ENCODE results near the gene AAMP.

The AAMP gene

GRCh38 chr2:218285604-218286003 is 15.7 kb upstream of the AAMP start:
- no peaks in the 10 kb centered on the region for H3K9me3 ChIP-seq (ENCODE audit: control insufficient read depth in 2 of 2, low read length in 2 of 2)
- H3K27ac ChIP-seq (ENCODE audit: low read depth in 2 of 2, low read length in 2 of 2), result peak overlapping the region; percentile 98
- peak overlapping the region; percentile 82 to 87 for H3K9ac ChIP-seq (ENCODE audit: low read depth in 1 of 2, low read length in 2 of 2)
- H3K36me3 ChIP-seq (ENCODE audit: control insufficient read depth in 2 of 2, insufficient read depth in 2 of 2, low read length in 2 of 2), result peaks cover 16 to 20% of the 10 kb centered on the region in 2 donors
- H3K4me1 ChIP-seq (ENCODE audit: control insufficient read depth in 2 of 2, insufficient read depth in 2 of 2, low read length in 2 of 2), result peaks cover 63 to 69% of the 10 kb centered on the region in 2 donors
- H3K27me3 ChIP-seq (ENCODE audit: control insufficient read depth in 2 of 2, insufficient read depth in 2 of 2, low read length in 2 of 2), result no peaks in the 10 kb centered on the region
- peak overlapping the region; percentile 17 to 72 for H3K4me3 ChIP-seq (ENCODE audit: low read length in 2 of 2)

- Histone ChIP-seq H3K4me3 (ENCODE audit: low read length in 2 of 2) (peak overlapping the region in 1 of 2 donors; percentile 28), H3K27ac (ENCODE audit: low read depth in 2 of 2, low read length in 2 of 2) (peak overlapping the region; percentile 50 to 76), H3K27me3 (ENCODE audit: control insufficient read depth in 2 of 2, insufficient read depth in 2 of 2, low read length in 2 of 2) (no peaks in the 10 kb centered on the region), H3K36me3 (ENCODE audit: control insufficient read depth in 2 of 2, insufficient read depth in 2 of 2, low read length in 2 of 2) (peaks cover 29 to 34% of the 10 kb centered on the region in 2 donors), H3K4me1 (ENCODE audit: control insufficient read depth in 2 of 2, insufficient read depth in 2 of 2, low read length in 2 of 2) (peaks cover 52 to 57% of the 10 kb centered on the region in 2 donors), H3K9ac (ENCODE audit: low read depth in 1 of 2, low read length in 2 of 2) (peak overlapping the region; percentile 16 to 34), H3K9me3 (ENCODE audit: control insufficient read depth in 2 of 2, low read length in 2 of 2) (no peaks in the 10 kb centered on the region)
Measured at GRCh38 chr2:218284106-218284811, 14.3 kb upstream of the AAMP start.

GRCh38 chr2:218282173-218282991 is 12.4 kb upstream of the AAMP start:
- no peak overlapping the region for H3K4me3 ChIP-seq (ENCODE audit: low read length in 2 of 2)

GRCh38 chr2:218281449-218281848 is 11.5 kb upstream of the AAMP start:
- Histone ChIP-seq H3K9me3 (ENCODE audit: control insufficient read depth in 2 of 2, low read length in 2 of 2) (no peaks in the 10 kb centered on the region), H3K4me1 (ENCODE audit: control insufficient read depth in 2 of 2, insufficient read depth in 2 of 2, low read length in 2 of 2) (peaks cover 30 to 31% of the 10 kb centered on the region in 2 donors), H3K9ac (ENCODE audit: low read depth in 1 of 2, low read length in 2 of 2) (no peak overlapping the region), H3K36me3 (ENCODE audit: control insufficient read depth in 2 of 2, insufficient read depth in 2 of 2, low read length in 2 of 2) (peaks cover 57 to 62% of the 10 kb centered on the region in 2 donors), H3K4me3 (ENCODE audit: low read length in 2 of 2) (no peak overlapping the region), H3K27me3 (ENCODE audit: control insufficient read depth in 2 of 2, insufficient read depth in 2 of 2, low read length in 2 of 2) (no peaks in the 10 kb centered on the region), H3K27ac (ENCODE audit: low read depth in 2 of 2, low read length in 2 of 2) (peak overlapping the region in 1 of 2 donors; percentile 64)

More at GRCh38 chr2:218282173-218282991, 12.4 kb upstream of the AAMP start:
- peak overlapping the region; percentile 3 to 19 for H3K9ac ChIP-seq (ENCODE audit: low read depth in 1 of 2, low read length in 2 of 2)
- peaks cover 48 to 53% of the 10 kb centered on the region in 2 donors for H3K36me3 ChIP-seq (ENCODE audit: control insufficient read depth in 2 of 2, insufficient read depth in 2 of 2, low read length in 2 of 2)
- peak overlapping the region; percentile 23 to 64 for H3K27ac ChIP-seq (ENCODE audit: low read depth in 2 of 2, low read length in 2 of 2)
- peaks cover 38 to 40% of the 10 kb centered on the region in 2 donors for H3K4me1 ChIP-seq (ENCODE audit: control insufficient read depth in 2 of 2, insufficient read depth in 2 of 2, low read length in 2 of 2)
- no peaks in the 10 kb centered on the region for H3K9me3 ChIP-seq (ENCODE audit: control insufficient read depth in 2 of 2, low read length in 2 of 2)
- H3K27me3 ChIP-seq (ENCODE audit: control insufficient read depth in 2 of 2, insufficient read depth in 2 of 2, low read length in 2 of 2), result no peaks in the 10 kb centered on the region

- Histone ChIP-seq H3K36me3 (ENCODE audit: control insufficient read depth in 2 of 2, insufficient read depth in 2 of 2, low read length in 2 of 2) (peaks cover 68 to 69% of the 10 kb centered on the region in 2 donors), H3K27ac (ENCODE audit: low read depth in 2 of 2, low read length in 2 of 2) (no peak overlapping the region), H3K4me1 (ENCODE audit: control insufficient read depth in 2 of 2, insufficient read depth in 2 of 2, low read length in 2 of 2) (peaks cover 23 to 24% of the 10 kb centered on the region in 2 donors), H3K9ac (ENCODE audit: low read depth in 1 of 2, low read length in 2 of 2) (no peak overlapping the region), H3K9me3 (ENCODE audit: control insufficient read depth in 2 of 2, low read length in 2 of 2) (no peaks in the 10 kb centered on the region), H3K4me3 (ENCODE audit: low read length in 2 of 2) (no peak overlapping the region), H3K27me3 (ENCODE audit: control insufficient read depth in 2 of 2, insufficient read depth in 2 of 2, low read length in 2 of 2) (no peaks in the 10 kb centered on the region)
Measured at GRCh38 chr2:218280260-218280870, 10.4 kb upstream of the AAMP start.

- H3K9me3 ChIP-seq (ENCODE audit: control insufficient read depth in 2 of 2, low read length in 2 of 2), result no peaks in the 10 kb centered on the region
- no peak overlapping the region for H3K4me3 ChIP-seq (ENCODE audit: low read length in 2 of 2)
- H3K27ac ChIP-seq (ENCODE audit: low read depth in 2 of 2, low read length in 2 of 2), result no peak overlapping the region
- H3K36me3 ChIP-seq (ENCODE audit: control insufficient read depth in 2 of 2, insufficient read depth in 2 of 2, low read length in 2 of 2), result peaks cover 81 to 82% of the 10 kb centered on the region in 2 donors
- peaks cover 23 to 26% of the 10 kb centered on the region in 2 donors for H3K4me1 ChIP-seq (ENCODE audit: control insufficient read depth in 2 of 2, insufficient read depth in 2 of 2, low read length in 2 of 2)
- no peak overlapping the region for H3K9ac ChIP-seq (ENCODE audit: low read depth in 1 of 2, low read length in 2 of 2)
- H3K27me3 ChIP-seq (ENCODE audit: control insufficient read depth in 2 of 2, insufficient read depth in 2 of 2, low read length in 2 of 2), result no peaks in the 10 kb centered on the region
Measured at GRCh38 chr2:218278531-218279360, 8.8 kb upstream of the AAMP start.

- no peaks in the 10 kb centered on the region for H3K27me3 ChIP-seq (ENCODE audit: control insufficient read depth in 2 of 2, insufficient read depth in 2 of 2, low read length in 2 of 2)
- no peak overlapping the region for H3K9ac ChIP-seq (ENCODE audit: low read depth in 1 of 2, low read length in 2 of 2)
- H3K4me3 ChIP-seq (ENCODE audit: low read length in 2 of 2), result no peak overlapping the region
- peaks cover 77 to 84% of the 10 kb centered on the region in 2 donors for H3K36me3 ChIP-seq (ENCODE audit: control insufficient read depth in 2 of 2, insufficient read depth in 2 of 2, low read length in 2 of 2)
- no peak overlapping the region for H3K27ac ChIP-seq (ENCODE audit: low read depth in 2 of 2, low read length in 2 of 2)
- no peaks in the 10 kb centered on the region for H3K9me3 ChIP-seq (ENCODE audit: control insufficient read depth in 2 of 2, low read length in 2 of 2)
- H3K4me1 ChIP-seq (ENCODE audit: control insufficient read depth in 2 of 2, insufficient read depth in 2 of 2, low read length in 2 of 2), result peaks cover 24% of the 10 kb centered on the region in 2 donors
Measured at GRCh38 chr2:218277921-218278320, 8.0 kb upstream of the AAMP start.

- H3K36me3 ChIP-seq (ENCODE audit: control insufficient read depth in 2 of 2, insufficient read depth in 2 of 2, low read length in 2 of 2), result peaks cover 77 to 83% of the 10 kb centered on the region in 2 donors
- peaks cover 29 to 31% of the 10 kb centered on the region in 2 donors for H3K4me1 ChIP-seq (ENCODE audit: control insufficient read depth in 2 of 2, insufficient read depth in 2 of 2, low read length in 2 of 2)
- H3K27me3 ChIP-seq (ENCODE audit: control insufficient read depth in 2 of 2, insufficient read depth in 2 of 2, low read length in 2 of 2), result no peaks in the 10 kb centered on the region
- H3K27ac ChIP-seq (ENCODE audit: low read depth in 2 of 2, low read length in 2 of 2), result no peak overlapping the region
- H3K9ac ChIP-seq (ENCODE audit: low read depth in 1 of 2, low read length in 2 of 2), result no peak overlapping the region
- no peak overlapping the region for H3K4me3 ChIP-seq (ENCODE audit: low read length in 2 of 2)
- no peaks in the 10 kb centered on the region for H3K9me3 ChIP-seq (ENCODE audit: control insufficient read depth in 2 of 2, low read length in 2 of 2)
Measured at GRCh38 chr2:218276986-218277755, 7.2 kb upstream of the AAMP start.
